MM.1S (cell line): ENCODE measurements around the gene TIMMDC1.

Experiments
- EZH2 ChIP-seq: fragments of 300-600 bp; sonication (generic); optimal IDR thresholded peaks from 2 replicates; pipeline ENCODE3; 2017; ENCODE audit warnings: low read depth, mild to moderate bottlenecking, antibody characterized with exemption, low read length, mixed read lengths
- TF ChIP-seq, protein P1 (sequence below): fragments of 300-600 bp; sonication (generic); IDR thresholded peaks from 2 replicates; pipeline ENCODE4 v1.5.1; 2016; ENCODE audit warnings: antibody characterized with exemption, low read length, mixed read lengths

DNA sequence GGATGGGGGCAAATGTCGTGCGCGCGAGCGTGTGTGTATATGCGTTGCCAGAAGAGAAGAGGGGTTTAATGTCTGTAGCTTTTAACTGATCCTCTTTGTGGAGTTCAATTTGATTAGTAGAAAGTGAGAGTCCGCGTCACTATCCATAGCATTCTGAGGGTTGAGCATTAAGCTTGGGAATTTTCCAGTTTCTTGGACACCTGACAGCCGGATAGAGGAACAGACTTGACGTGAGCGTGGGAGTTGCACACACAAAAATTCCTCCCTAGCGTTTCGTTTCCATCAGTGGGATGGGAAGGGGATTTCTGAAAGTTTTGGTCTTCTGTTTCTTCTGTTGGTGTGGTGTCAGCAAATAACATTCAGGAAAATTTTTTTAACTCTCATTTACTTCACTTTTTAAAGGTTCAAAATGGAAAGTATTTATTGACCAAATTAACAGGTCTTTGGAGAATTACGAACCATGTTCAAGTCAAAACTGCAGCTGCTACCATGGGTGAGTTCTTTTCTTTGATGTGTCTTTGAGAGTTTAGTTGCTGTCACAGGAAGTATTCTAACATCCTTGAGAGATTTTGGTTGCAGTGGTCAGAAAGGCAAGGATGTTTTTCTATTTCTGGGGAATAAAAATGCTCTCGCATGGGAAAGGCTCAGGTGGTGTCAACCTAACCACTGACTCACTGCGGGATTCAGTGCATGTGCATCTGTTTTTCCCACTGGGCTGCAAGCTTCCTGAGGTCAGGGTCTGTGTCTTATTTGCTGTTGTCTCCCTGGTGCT lies 28.7 kb upstream of the TIMMDC1 start:
- TF ChIP-seq, protein P1, sequence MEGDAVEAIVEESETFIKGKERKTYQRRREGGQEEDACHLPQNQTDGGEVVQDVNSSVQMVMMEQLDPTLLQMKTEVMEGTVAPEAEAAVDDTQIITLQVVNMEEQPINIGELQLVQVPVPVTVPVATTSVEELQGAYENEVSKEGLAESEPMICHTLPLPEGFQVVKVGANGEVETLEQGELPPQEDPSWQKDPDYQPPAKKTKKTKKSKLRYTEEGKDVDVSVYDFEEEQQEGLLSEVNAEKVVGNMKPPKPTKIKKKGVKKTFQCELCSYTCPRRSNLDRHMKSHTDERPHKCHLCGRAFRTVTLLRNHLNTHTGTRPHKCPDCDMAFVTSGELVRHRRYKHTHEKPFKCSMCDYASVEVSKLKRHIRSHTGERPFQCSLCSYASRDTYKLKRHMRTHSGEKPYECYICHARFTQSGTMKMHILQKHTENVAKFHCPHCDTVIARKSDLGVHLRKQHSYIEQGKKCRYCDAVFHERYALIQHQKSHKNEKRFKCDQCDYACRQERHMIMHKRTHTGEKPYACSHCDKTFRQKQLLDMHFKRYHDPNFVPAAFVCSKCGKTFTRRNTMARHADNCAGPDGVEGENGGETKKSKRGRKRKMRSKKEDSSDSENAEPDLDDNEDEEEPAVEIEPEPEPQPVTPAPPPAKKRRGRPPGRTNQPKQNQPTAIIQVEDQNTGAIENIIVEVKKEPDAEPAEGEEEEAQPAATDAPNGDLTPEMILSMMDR = no peak
- TF ChIP-seq EZH2 = no peak
